Measurements from ENCODE around the gene RPGRIP1L. TPM values are rescaled to one million over a fixed set of nuclear protein-coding genes. Genes with fewer than 3 reads are reported as not detected.

RPGRIP1L gene
- total RNA-seq, 1 experiment from 2014 or later: 10.3 TPM

DNA sequence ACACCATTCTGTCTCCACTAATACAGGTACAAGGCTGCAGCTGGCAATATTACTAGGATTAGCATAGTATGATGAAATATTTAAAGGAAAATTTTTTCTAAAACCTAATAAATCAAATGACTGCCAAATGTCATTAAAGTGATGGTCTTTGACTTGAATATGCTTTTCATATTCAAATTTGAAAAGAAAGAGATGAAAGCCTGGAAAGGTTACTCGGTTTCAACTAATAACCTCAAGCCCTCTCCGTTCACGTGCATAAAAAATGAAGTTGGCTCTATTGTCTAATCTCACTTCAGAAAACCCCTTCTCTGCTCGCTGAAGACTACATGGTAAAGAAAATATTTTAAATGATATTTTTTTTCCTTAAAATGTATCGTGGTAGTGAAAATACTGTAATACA, 83.2 kb downstream of the RPGRIP1L start:
- no peak overlapping the region for H3K4me2 ChIP-seq (ENCODE audit: low read length)
- no peaks in the 10 kb centered on the region for H3K27me3 ChIP-seq (ENCODE audit: insufficient read depth, low read length)
- no peaks in the 10 kb centered on the region for H3K9me3 ChIP-seq (ENCODE audit: control insufficient read depth in 1 of 2, insufficient read depth in 1 of 2, low read depth in 1 of 2, low read length in 2 of 2)
- intact Hi-C loops (cut with micrococcal nuclease): no loop called here
- H3K79me2 ChIP-seq (ENCODE audit: insufficient read depth, low read length): no peaks in the 10 kb centered on the region
- H3K4me1 ChIP-seq (ENCODE audit: control insufficient read depth in 1 of 2, insufficient read depth in 2 of 2, low read length in 2 of 2): no peaks in the 10 kb centered on the region
- BruUV-seq (replicated peaks): no TSS peak
- no peak overlapping the region for H3K9ac ChIP-seq (ENCODE audit: low read length)
- RAD21 ChIA-PET (ENCODE audit: low non-redundant PET in 1 of 2, low total read pairs in 2 of 2, uncharacterized antibody in 2 of 2, unreplicated experiment in 2 of 2): no interaction called here
- H3K27ac ChIP-seq (ENCODE audit: low read depth, low read length): no peak overlapping the region
- H3K9me2 ChIP-seq (ENCODE audit: insufficient read depth): no peaks in the 10 kb centered on the region
- no peak for DNase-seq (ENCODE audit: low read depth, low spot score)
- H2AFZ ChIP-seq (ENCODE audit: low read depth, low read length, poor library complexity, severe bottlenecking): no peak overlapping the region
- CTCF ChIA-PET: no interaction called here
- H3K36me3 ChIP-seq (ENCODE audit: control insufficient read depth in 1 of 2, insufficient read depth in 2 of 2, low read length in 2 of 2): no peaks in the 10 kb centered on the region
- POLR2A ChIA-PET: no interaction called here
- no peaks in the 10 kb centered on the region for H4K20me1 ChIP-seq (ENCODE audit: insufficient read depth)
- no peak overlapping the region for H3K4me3 ChIP-seq (replicated peaks in 1 of 2; ENCODE audit: low read depth in 1 of 2, low read length in 2 of 2)
- TF ChIP-seq SRF (IDR thresholded peaks at IDR 0.05; ENCODE audit: low read depth) (no peak), EGR1 (IDR thresholded peaks at IDR 0.05; ENCODE audit: low read depth) (no peak), POLR2A (IDR thresholded peaks at IDR 0.05; ENCODE audit: borderline replicate concordance, extremely low read depth, insufficient read depth, insufficient read length) (no peak), FOSL1 (IDR thresholded peaks at IDR 0.05; ENCODE audit: low read depth) (no peak), SP1 (IDR thresholded peaks at IDR 0.05; ENCODE audit: low read depth) (no peak), CBX3 (IDR thresholded peaks at IDR 0.05; ENCODE audit: low read depth) (no peak), POLR2AphosphoS5 (IDR thresholded peaks at IDR 0.05; ENCODE audit: low read depth, low read length) (no peak)
- no peak for ATAC-seq

DNA sequence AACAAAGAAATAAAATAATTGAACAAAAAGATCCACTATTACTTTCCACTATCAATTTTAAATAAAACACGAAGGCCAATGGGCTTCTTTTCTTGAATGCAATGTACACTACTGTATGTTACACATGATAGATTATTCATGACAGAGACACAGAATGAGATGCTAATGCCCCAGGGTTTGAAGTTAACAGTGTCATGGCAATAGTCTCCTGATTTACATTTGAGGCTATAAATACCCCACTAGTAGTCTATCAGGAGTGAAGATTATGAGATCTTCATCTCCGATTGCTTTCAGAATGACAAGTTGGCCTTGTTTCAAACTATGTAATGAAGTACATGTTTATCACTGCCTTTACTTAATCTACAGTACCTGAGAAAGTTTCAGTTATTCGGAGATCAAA, 84.4 kb downstream of the RPGRIP1L start:
- Histone ChIP-seq H3K9me3 (ENCODE audit: control insufficient read depth in 1 of 2, insufficient read depth in 1 of 2, low read depth in 1 of 2, low read length in 2 of 2) (no peaks in the 10 kb centered on the region), H3K79me2 (ENCODE audit: insufficient read depth, low read length) (no peaks in the 10 kb centered on the region), H3K9ac (ENCODE audit: low read length) (no peak overlapping the region), H3K27me3 (ENCODE audit: insufficient read depth, low read length) (no peaks in the 10 kb centered on the region), H3K36me3 (ENCODE audit: control insufficient read depth in 1 of 2, insufficient read depth in 2 of 2, low read length in 2 of 2) (no peaks in the 10 kb centered on the region), H3K27ac (ENCODE audit: low read depth, low read length) (no peak overlapping the region), H2AFZ (ENCODE audit: low read depth, low read length, poor library complexity, severe bottlenecking) (no peak overlapping the region), H4K20me1 (ENCODE audit: insufficient read depth) (no peaks in the 10 kb centered on the region), H3K4me2 (ENCODE audit: low read length) (no peak overlapping the region), H3K9me2 (ENCODE audit: insufficient read depth) (no peaks in the 10 kb centered on the region), H3K4me3 (replicated peaks in 1 of 2; ENCODE audit: low read depth in 1 of 2, low read length in 2 of 2) (no peak overlapping the region), H3K4me1 (ENCODE audit: control insufficient read depth in 1 of 2, insufficient read depth in 2 of 2, low read length in 2 of 2) (no peaks in the 10 kb centered on the region)
- ChIA-PET POLR2A (no interaction called here), CTCF (no interaction called here), RAD21 (ENCODE audit: low non-redundant PET in 1 of 2, low total read pairs in 2 of 2, uncharacterized antibody in 2 of 2, unreplicated experiment in 2 of 2) (no interaction called here)
- ATAC-seq: no peak
- intact Hi-C loops (cut with micrococcal nuclease): no loop called here
- BruUV-seq (replicated peaks): no TSS peak
- DNase-seq (ENCODE audit: low read depth, low spot score): no peak
- TF ChIP-seq TCF7L2 (IDR thresholded peaks at IDR 0.05; ENCODE audit: borderline replicate concordance, extremely low read depth, insufficient read depth, insufficient read length) (no peak), EZH2 (IDR thresholded peaks at IDR 0.05) (no peak), SP1 (IDR thresholded peaks at IDR 0.05; ENCODE audit: low read depth) (no peak), YY1 (IDR thresholded peaks at IDR 0.05; ENCODE audit: extremely low read depth, insufficient replicate concordance, low read depth, low read length) (no peak), CTCF (IDR thresholded peaks at IDR 0.05 in 2 of 3, conservative IDR thresholded peaks at IDR 0.05 in 1 of 3; ENCODE audit: borderline replicate concordance in 1 of 3, insufficient read depth in 1 of 3, low read depth in 2 of 3, low read length in 2 of 3) (no peak), ZFX (IDR thresholded peaks at IDR 0.05) (no peak), FOSL1 (IDR thresholded peaks at IDR 0.05; ENCODE audit: low read depth) (no peak), JUND (IDR thresholded peaks at IDR 0.05) (no peak), ELF1 (IDR thresholded peaks at IDR 0.05; ENCODE audit: borderline replicate concordance, low read depth) (no peak), CEBPB (IDR thresholded peaks at IDR 0.05; ENCODE audit: low read depth) (no peak), MAX (IDR thresholded peaks at IDR 0.05) (no peak), RAD21 (IDR thresholded peaks at IDR 0.05; ENCODE audit: low read depth) (no peak)

Measured in HCT116 (cell line).